HG02840 (cell line): ENCODE measurements around the gene HTR3E.
A peak's percentile ranks its signal among the peaks of the same experiment; 100 is the strongest.
"Not testable (repeated sequence)": the region's sequence is repeated elsewhere in the genome, so short reads cannot be mapped to it uniquely, and the experiment has no call there.

Experiments used
- ATAC-seq: cut with Tn5 transposase; IDR thresholded peaks from one replicate; pipeline ENCODE4 v1.9.1; 2021; ENCODE audit warnings: mild to moderate bottlenecking, moderate library complexity, moderate number of reproducible peaks; ENCODE audit not compliant: unreplicated experiment, low FRiP score

Gene HTR3E

DNA sequence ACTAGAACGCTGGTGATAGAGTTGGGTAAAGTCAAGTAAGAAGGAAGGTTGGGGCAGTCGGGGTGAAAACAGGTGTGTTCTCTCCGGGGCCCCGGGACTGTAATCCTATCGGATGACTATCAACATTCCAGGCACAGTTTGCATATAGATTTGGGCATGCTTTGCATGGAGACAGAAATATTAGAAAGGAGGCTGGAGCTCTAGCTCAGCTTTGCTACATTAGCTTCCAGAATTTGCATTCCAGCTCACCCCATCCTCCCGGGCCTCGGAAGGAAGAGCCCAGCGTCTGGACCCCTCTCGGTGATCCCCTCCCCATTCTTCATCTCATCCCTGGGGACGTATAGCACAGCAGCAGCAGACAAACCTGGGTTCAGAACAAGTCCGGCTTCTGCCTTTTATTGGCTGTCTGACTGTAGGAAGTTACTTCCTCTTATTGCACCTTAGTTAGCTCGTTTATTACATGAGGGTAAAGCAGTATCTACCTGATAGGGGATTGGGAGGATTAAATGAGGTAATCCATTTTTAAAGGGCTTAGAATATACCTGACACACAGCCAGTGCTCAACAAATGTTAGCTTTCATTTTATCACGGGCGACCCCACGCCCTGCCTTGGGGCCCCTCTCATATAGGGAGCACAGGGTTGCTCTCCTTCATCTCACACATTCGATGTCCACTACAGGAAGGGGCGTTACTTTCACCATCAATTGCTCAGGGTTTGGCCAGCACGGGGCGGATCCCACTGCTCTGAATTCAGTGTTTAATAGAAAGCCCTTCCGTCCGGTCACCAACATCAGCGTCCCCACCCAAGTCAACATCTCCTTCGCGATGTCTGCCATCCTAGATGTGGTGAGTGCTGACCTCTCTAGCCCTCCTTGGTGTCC, 3.2 kb downstream of the HTR3E start:
- ATAC-seq = no peak

DNA sequence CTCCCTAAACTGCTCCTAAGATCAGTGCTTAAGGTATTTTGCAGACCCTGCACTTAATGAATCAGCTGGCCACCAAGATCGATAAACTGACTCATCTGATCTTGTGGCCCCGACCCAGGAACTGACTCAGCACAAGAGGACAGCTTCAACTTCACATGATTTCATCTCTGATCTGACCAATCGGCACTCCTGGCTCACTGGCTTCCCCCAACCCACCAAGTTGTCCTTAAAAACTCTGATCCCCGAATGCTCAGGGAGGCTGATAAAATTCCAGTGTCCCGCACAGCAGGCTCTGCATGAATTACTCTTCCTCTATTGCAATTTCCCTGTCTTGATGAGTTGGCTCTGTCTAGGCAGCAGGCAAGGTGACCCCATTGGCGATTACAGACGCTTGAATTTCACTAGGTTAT, 13.5 kb downstream of the HTR3E start:
- no peak for ATAC-seq

DNA sequence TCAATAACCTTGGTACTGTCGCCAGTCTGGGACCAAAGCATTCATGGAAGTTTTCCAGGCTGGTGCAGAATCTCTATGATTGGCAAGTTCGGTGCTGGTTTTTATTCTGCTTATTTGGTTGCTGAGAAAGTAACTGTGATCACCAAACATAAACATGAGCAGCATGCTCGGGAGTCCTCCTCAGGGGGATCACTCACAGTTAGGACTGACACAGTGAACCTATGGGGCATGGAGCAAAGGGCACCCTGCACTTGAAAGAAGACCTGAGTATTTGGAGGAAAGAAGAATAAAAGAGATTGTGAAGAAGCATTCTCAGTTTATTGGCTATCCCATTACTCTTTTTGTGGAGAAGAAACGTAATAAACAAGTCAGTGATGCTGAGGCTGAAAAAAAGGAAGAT, 19.2 kb downstream of the HTR3E start:
- no peak for ATAC-seq

DNA sequence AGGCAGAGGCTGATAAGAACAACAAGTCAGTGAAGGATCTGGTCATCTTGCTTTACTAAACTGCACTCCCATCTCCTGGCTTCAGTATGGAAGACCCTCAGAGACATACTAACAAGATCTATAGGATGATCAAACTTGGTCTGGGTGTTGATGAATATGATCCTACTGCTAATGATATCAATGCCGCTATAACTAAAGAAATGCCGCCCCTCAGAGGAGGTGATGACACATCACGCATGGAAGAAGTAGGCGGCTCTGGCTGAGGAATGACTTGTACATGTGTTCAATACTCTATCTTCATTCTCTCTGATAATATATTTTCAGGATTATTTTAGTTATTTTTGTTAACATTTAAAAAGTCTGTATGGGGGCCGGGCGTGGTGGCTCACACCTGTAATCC, 20.8 kb downstream of the HTR3E start:
- ATAC-seq = no peak

DNA sequence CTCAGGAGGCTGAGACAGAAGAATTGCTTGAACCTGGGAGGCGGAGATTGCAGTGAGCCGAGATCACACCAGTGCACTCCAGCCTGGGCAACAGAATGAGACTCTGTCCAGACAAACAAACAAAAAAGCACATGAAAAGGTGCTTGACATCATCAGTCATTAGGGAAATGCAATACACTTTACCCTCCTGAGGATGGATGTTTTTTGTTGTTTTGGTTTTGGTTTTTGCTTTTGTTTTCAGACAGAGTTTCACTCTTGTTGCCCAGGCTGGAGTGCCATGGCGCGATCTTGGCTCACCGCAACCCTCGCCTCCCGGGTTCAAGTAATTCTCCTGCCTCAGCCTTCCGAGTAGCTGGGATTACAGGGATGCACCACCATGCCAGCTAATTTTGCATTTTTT, 24.2 kb downstream of the HTR3E start:
- not testable (repeated sequence) for ATAC-seq

DNA sequence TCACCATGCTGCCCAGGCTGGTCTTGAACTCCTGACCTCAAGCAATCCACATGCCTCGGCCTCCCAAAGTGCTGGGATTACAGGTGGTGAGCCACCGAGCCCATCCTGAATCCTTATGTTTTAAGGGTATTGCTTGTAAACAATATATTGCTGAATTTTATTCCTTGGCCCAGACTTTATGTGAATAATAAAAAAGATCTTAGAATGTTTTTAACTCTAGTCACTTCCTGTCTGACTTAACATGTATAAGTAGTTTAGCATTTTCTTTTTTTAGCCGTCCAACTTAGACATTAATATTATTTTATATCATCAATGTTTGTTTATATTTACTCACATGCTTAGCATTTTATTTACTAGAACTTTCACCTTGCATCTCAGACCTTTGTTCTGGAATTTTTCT, 29.1 kb downstream of the HTR3E start:
- no peak for ATAC-seq

DNA sequence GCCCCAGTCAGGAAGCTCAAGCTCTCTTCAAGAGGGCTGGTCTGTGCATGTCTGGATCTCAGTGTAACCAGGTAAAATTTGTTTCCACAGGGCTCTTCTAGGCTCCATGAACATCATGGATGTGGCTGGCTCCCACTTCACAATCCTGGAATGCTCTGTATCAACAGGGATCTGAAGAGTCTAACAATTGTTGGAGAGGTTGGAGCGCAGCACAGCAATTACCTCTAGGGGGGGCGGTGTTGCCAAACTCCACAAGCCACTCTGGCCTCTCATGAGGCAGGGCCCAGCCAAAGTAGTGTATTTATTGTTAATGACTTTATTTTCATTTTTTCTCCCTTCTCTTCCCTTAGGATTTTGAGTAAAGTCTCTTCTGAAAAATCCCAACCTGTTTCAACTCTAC, 32.1 kb downstream of the HTR3E start:
- no peak for ATAC-seq

DNA sequence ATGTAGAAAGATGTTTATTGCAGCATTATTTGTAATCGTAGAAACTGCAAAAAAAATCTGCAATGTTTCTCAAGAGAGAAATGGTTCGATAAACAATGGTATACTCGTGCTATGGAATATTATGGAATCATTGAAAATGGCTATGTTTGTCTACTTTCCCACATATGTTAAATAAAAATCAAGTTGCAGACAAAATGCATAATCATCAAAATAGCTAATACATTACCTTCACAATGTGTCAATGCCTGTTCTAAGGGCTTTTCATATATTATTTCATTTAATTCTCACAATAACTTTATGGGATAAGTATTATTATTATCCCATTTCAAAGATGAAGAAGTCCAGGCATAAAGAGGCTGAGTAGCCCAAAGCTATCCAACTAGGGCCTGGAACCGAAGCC, 36.1 kb downstream of the HTR3E start:
- ATAC-seq = no peak

DNA sequence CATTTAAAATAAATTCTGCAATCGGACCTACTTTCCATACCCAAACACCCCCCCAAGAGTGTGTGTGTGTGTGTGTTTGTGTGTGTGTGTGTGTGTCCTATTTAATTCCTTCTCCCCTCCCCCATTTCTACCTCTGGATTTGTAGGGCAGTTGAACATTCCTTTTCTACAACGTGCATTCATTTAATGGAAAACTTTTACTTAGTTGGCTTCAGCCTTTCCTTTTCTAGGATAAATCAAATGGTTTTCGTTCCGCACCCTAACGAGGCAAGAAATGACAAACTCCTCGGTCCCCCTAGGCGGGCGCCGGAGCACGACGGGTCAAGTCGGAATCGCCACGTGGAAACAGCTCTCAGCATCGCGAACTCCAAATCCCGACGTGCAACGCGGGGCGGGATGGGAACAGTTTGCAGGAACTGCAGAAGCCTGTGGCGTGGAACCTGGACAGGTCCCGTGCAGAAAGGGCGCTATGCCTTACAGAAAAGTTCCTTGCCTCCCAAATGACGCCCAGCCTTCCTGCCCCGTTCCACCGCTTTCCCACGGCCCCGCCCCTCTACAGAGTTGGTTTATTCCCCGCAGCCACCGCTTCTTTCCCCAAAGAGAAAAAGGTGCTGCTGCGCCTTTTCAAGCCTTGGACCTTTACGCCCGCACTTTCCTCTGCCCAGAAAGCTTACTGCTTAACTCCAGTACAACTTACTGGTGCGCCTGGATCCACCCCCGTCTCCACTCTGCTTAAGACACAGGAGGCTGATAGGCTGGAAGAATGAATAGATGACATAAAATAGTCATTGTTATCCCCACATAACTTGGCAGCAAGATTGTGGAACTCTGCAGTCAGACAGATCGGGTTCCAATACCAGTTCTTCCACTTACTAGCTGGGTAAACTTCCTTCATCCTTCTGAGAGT, 37.2 kb downstream of the HTR3E start:
- no peak for ATAC-seq

DNA sequence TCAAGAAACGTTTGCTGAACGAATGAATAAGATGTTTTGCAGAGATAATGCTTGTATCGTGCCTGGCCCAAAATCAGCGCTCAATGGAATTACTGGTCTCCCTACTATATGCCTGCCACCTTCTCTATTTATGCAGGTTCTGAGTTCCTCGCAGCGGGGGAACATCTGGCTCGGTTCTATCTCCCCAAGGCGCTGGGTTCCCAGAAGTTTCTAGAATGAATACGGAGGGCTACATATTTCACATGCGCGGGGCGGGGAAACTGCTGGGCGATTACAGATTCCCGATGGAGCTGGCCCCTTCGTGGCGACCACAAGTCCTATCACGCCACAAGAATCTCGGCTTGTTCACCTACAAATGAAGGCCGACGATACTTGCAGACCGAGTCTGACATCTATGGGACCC, 37.9 kb downstream of the HTR3E start:
- ATAC-seq = peak; percentile 7

DNA sequence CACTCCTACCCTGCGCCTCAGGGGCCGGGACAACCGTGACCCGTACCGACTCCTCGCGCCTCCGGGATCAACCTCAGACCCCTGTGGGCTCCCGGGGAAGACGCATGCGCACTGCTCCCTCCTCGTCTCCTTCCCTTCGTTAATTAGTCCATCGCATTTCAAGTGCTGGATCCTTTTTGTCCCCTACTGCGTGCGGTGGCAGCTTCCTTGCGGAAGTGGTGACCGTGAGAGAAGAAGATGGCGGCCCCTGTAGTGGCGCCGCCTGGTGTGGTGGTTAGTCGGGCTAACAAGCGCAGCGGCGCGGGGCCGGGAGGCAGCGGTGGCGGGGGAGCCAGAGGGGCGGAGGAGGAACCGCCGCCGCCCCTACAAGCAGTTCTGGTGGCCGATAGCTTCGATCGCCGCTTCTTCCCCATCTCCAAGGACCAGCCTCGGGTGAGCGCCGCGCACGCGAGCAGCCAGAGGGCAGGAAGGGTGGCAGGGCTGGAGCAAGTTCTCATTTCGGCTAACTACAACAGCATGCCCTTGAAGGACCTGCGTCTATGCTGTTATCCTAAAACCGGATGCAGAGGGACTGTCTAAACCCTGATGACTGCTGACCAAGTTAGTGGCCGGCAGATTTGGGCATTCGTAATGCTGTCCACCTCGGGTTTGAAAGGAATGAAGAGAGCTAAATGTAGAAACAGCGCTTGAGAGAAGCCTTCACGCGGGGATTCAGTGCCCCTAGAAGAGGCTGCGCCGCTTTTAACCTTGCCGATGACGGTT, 38.5 kb downstream of the HTR3E start, which contains the start of gene EIF2B5:
EIF2B5 (plus strand) TSS at position 210 of the 762 bp plus-strand sequence; CDS start at position 238, 28 bp downstream.
- ATAC-seq = peak; percentile 94

DNA sequence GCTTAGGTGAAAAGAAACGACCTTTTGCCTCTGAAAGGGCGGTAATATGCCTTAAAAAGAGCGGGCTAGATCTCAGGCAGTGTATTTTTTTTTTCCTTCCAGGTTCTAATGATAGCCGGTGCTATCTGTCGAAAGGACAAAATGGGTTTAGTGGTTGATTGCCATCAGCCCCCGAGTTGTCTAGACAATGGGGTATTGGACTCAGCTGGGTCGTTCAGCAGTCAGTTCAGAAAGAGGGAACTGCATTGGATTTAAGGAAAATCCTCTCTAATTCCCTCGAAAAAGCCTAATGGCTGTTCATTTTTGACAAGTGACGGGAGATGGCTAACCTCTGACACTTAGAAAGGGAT, 39.0 kb downstream of the HTR3E start:
- ATAC-seq = no peak

DNA sequence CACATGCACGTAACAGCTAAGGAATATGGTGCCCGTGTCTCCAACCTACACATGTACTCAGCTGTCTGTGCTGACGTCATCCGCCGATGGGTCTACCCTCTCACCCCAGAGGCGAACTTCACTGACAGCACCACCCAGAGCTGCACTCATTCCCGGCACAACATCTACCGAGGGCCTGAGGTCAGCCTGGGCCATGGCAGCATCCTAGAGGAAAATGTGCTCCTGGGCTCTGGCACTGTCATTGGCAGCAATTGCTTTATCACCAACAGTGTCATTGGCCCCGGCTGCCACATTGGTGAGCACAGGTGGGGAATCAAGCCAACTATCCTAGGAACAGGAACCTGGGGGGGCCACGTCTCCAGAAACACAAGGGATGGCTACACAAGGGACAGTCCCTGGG, 43.6 kb downstream of the HTR3E start:
- no peak for ATAC-seq

DNA sequence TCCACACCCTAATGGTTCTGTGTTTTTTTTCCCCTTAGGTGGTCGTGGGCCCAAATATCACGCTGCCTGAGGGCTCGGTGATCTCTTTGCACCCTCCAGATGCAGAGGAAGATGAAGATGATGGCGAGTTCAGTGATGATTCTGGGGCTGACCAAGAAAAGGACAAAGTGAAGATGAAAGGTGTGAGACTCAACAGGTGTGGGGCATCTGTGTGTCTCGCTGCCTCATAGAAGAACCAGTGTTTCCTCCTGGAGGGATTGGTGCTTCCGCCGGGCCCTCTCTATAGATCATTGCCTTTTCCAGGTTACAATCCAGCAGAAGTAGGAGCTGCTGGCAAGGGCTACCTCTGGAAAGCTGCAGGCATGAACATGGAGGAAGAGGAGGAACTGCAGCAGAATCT, 45.3 kb downstream of the HTR3E start:
- no peak for ATAC-seq

DNA sequence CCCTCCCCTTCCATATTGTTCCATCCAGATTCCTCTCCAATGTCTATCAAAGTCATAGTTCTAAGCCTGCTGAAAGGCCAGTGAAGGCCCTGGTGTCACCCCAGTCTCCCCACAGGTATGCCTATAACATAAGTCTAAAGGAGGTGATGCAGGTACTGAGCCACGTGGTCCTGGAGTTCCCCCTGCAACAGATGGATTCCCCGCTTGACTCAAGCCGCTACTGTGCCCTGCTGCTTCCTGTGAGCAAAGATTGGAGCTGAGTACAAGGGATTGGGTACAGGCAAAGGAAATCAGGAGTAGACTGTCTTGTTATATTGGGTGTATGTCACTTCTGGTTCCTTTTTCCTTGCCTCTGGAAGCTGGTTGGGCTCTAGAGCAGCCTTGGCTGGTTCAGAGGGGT, 46.5 kb downstream of the HTR3E start:
- ATAC-seq = no peak

DNA sequence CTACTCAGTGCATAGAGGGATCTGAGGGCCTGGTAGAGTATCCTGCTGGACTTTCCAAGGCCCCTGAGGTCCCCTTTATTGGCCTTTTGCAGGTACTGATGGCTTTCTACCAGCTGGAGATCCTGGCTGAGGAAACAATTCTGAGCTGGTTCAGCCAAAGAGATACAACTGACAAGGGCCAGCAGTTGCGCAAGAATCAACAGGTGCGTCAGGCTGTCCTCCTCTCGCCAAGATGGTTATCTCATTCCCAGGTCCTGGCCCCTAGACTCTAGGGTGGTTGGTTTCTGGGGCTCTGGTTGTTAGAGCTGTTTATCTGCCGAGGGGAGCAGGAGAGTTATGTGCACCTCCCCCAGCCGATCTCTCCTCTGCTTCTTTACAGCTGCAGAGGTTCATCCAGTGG, 47.6 kb downstream of the HTR3E start:
- no peak for ATAC-seq

DNA sequence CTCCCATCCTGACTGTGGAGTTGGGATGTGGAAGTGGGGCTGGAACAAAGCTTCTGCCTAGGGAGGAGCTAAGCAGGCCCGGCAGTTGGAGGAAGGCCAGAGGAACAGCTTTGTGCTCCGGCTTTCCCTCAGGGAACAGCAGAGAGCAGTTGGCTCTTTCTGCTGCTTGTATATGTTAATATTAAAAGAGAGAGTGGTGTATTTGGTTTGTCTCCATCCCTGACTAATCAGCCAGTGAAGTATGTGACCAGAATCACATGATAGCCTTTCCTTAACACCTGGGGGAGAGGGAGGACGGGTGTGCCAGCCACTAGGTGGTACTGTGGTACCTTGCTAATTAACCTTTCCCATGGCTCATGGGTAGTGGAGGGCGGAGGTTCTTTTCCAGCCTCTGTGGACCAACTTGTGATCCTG, 48.3 kb downstream of the HTR3E start:
- ATAC-seq = no peak

DNA sequence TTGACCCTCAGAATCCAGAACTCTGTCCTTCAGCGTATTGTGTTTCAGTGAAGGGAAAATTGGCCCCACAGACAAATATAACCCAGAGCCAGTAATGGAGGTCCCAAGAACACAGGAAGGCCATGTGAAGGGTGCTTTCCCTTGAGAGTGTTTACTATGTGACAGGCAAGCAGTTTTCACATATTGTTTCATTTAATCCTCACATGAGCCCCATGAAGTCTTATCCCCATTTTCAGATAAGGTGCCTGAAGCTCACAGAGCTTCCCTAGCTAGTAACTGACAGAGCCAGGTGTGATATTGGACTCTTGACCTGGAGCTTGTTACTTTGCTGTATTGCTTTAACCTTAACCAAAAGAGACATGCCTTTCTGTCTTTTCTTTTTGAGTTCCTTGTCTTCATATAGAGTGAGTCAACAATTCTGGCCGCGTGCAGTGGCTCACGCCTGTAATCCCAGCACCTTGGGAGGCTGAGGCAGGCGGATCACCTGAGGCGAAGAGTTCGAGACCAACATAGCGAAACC, 48.9 kb downstream of the HTR3E start:
- ATAC-seq = no peak

DNA sequence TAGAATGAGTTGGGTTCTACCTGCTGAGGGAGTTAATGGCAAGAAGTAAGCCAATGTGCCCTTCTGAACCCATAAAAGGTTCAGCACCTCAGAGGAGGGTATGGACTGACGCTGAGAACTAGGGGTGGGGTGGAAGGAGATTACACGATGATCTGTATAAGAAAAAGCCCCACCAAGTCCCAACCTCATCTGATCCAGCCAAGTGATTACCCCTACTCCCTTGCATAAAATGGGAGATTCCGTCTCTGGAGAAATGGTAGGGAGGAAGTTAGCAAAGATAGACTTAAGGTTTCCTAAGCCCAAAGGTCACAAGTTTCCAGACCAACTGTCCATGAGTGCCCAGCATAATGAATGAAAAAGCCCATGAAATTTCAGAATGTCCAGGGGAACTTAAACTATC, 51.2 kb downstream of the HTR3E start:
- no peak for ATAC-seq

DNA sequence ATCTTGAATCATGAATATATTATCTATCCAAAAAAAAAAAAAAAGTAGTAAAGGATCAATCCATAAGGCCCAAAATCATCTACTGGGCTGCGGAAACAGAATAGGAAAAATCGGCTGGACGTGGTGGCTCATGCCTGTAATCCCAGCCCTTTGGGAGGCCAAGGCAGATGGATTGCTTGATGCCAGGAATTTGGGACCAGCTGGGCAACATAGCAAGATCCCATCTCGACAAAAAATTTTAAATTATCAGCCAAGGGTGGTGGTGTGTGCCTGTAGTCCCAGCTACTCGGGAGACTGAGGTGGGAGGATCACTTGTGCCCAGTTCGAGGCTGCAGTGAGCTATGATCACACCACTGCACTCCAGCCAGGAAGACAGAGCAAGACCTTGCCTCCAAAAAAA, 52.3 kb downstream of the HTR3E start:
- ATAC-seq = no peak

DNA sequence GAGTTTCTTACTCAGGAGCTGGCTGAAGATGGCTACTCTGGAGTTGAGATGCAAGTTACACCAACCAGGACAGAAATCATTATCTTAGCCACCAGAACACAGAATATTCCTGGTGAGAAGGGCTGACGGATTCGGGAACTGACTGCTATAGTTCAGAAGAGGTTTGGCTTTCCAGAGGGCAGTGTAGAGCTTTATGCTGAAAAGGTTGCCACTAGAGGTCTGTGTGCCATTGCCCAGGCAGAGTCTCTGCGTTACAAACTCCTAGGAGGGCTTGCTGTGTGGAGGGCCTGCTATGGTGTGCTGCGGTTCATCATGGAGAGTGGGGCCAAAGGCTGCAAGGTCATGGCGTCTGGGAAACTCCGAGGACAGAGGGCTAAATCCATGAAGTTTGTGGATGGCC, 52.9 kb downstream of the HTR3E start:
- ATAC-seq = not testable (repeated sequence)
